ENCODE results near the gene EXOSC1. TPM values are rescaled to one million over a fixed set of nuclear protein-coding genes. Genes with fewer than 3 reads are reported as not detected.

EXOSC1 gene
- total RNA-seq, 1 experiment from 2014 or later: 34.7 TPM

GRCh38 chr10:97427571-97428179 is 18.1 kb downstream of the EXOSC1 start:
- Histone ChIP-seq H3F3A (ENCODE audit: low read length, unreplicated experiment) (no peaks in the 10 kb centered on the region), H3K9me3 (ENCODE audit: low read length) (no peaks in the 10 kb centered on the region), H3K27ac (ENCODE audit: low read length) (no peak overlapping the region), H3K9me2 (replicated peaks; ENCODE audit: low read length) (no peaks in the 10 kb centered on the region), H3K36me3 (ENCODE audit: low read depth, low read length) (peaks cover 40% of the 10 kb centered on the region), H3K9ac (ENCODE audit: low read length) (peak overlapping the region; percentile 95), H3K4me3 (ENCODE audit: low read length) (peak overlapping the region; percentile 96), H3K4me2 (ENCODE audit: low read length) (peak overlapping the region; percentile 80), H2AFZ (ENCODE audit: low read length) (no peak overlapping the region), H4K20me1 (ENCODE audit: low read length) (peaks cover 25% of the 10 kb centered on the region), H3K79me2 (ENCODE audit: low read length) (peaks cover 58% of the 10 kb centered on the region), H3K4me1 (ENCODE audit: insufficient read depth, low read length) (peaks cover 15% of the 10 kb centered on the region), H3K27me3 (ENCODE audit: low read length) (no peaks in the 10 kb centered on the region)
- CTCF ChIA-PET: interaction anchor here (0.6 to 1.2 kb wide), 3 partner anchors 14 to 156 kb away, joined by 3 to 10 read pairs (median 5); no protein-coding TSS in a partner anchor
- intact Hi-C loops (cut with micrococcal nuclease): loop anchor here (2.0 kb wide), 1 partner anchor 21 kb away; no protein-coding TSS in a partner anchor
- BruUV-seq (replicated peaks): no TSS peak
- ATAC-seq (peak; percentile 18), DNase-seq (no peak)
- TF ChIP-seq CTCF (conservative IDR thresholded peaks at IDR 0.05; ENCODE audit: low read depth, low read length): no peak
- no peak for TF ChIP-seq EZH2phosphoT487 (IDR thresholded peaks at IDR 0.05; ENCODE audit: borderline replicate concordance, low read length)
- TF ChIP-seq EZH2 (IDR thresholded peaks at IDR 0.05; ENCODE audit: low read length, unreplicated experiment): no peak
- POLR2A ChIA-PET (ENCODE audit: unreplicated experiment): interaction anchor here (0.5 kb wide), 1 partner anchor 90 kb away, joined by 3 read pairs; no protein-coding TSS in a partner anchor

GRCh38 chr10:97426776-97427570 is 18.8 kb downstream of the EXOSC1 start:
- DNase-seq (peak; percentile 17), ATAC-seq (no peak)
- no peak overlapping the region for H2AFZ ChIP-seq (ENCODE audit: low read length)
- ChIA-PET CTCF (interaction anchor here (0.6 to 1.2 kb wide), 2 partner anchors 27 to 157 kb away, joined by 3 to 10 read pairs; no protein-coding TSS in a partner anchor), POLR2A (ENCODE audit: unreplicated experiment) (interaction anchor here (0.5 kb wide), 1 partner anchor 89 kb away, joined by 3 read pairs; no protein-coding TSS in a partner anchor)
- H3K9me2 ChIP-seq (replicated peaks; ENCODE audit: low read length): no peaks in the 10 kb centered on the region
- H3K4me3 ChIP-seq (ENCODE audit: low read length): peak overlapping the region; percentile 96
- H3K4me1 ChIP-seq (ENCODE audit: insufficient read depth, low read length): peaks cover 15% of the 10 kb centered on the region
- no peaks in the 10 kb centered on the region for H3K27me3 ChIP-seq (ENCODE audit: low read length)
- TF ChIP-seq EZH2 (IDR thresholded peaks at IDR 0.05; ENCODE audit: low read length, unreplicated experiment) (no peak), EZH2phosphoT487 (IDR thresholded peaks at IDR 0.05; ENCODE audit: borderline replicate concordance, low read length) (no peak), CTCF (conservative IDR thresholded peaks at IDR 0.05; ENCODE audit: low read depth, low read length) (no peak)
- intact Hi-C loops (cut with micrococcal nuclease): loop anchor here (2.0 kb wide), 1 partner anchor 20 kb away; no protein-coding TSS in a partner anchor
- peak overlapping the region; percentile 95 for H3K9ac ChIP-seq (ENCODE audit: low read length)
- BruUV-seq (replicated peaks): TSS peak; percentile 19
- H3K79me2 ChIP-seq (ENCODE audit: low read length): peaks cover 58% of the 10 kb centered on the region
- peak overlapping the region; percentile 33 for H3K27ac ChIP-seq (ENCODE audit: low read length)
- no peaks in the 10 kb centered on the region for H3F3A ChIP-seq (ENCODE audit: low read length, unreplicated experiment)
- H3K9me3 ChIP-seq (ENCODE audit: low read length): no peaks in the 10 kb centered on the region
- peaks cover 25% of the 10 kb centered on the region for H4K20me1 ChIP-seq (ENCODE audit: low read length)
- H3K4me2 ChIP-seq (ENCODE audit: low read length): peak overlapping the region; percentile 80
- H3K36me3 ChIP-seq (ENCODE audit: low read depth, low read length): peaks cover 38% of the 10 kb centered on the region

All from PC-3 (cell line).